SKM-1 (cell line): ENCODE data around the gene IQCH.

Source experiments
- DNase-seq: peaks from one replicate; lab custom pipeline; 2025; ENCODE audit not compliant: unreplicated experiment; lab: John Stamatoyannopoulos, UW

IQCH gene

GRCh38 chr15:67296684-67297083, 42.1 kb downstream of the IQCH start:
- no peak for DNase-seq

GRCh38 chr15:67300266-67301025, 45.9 kb downstream of the IQCH start:
- DNase-seq = no peak

GRCh38 chr15:67303490-67304363, 49.1 kb downstream of the IQCH start:
- no peak for DNase-seq

- no peak for DNase-seq
Measured at GRCh38 chr15:67304778-67305177, 50.2 kb downstream of the IQCH start.

DNA sequence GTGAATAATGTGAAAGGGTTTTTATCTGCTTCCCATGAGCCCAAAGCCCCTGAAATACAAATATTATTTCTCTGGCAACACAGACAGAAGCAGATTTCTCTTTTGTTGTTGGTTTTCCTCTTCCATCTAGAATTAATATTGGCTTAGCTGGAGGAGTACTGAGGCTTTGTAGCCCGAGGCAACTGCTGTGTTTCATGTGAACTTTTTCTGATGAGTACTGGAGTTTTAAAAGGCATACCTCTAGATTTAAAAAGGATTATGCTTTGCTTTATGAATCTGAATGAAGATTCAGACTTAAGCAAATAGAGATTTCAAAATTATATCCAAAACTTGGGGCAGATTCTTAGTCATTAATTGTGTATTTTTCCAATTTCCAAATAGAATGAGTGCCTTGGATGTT, 50.9 kb downstream of the IQCH start:
- DNase-seq = no peak

DNA sequence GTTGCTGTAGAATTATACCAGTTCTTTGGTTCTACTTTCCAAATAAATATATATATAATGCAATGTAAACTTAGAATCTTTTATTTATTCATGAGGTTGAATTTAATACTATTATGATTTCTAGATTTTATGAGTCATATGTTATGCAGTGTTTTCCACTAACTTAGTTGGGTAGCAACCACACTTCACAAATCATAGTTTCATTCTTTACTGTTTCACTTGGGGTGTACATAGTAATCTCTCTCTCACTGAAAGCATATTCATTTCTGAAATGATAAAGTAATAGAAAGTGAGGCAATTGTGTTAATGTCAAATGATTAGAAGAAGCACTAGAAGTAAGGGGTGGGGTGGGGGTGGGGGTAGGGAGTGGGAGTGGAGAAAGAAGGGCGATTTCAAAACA, 52.6 kb downstream of the IQCH start:
- DNase-seq = no peak

DNA sequence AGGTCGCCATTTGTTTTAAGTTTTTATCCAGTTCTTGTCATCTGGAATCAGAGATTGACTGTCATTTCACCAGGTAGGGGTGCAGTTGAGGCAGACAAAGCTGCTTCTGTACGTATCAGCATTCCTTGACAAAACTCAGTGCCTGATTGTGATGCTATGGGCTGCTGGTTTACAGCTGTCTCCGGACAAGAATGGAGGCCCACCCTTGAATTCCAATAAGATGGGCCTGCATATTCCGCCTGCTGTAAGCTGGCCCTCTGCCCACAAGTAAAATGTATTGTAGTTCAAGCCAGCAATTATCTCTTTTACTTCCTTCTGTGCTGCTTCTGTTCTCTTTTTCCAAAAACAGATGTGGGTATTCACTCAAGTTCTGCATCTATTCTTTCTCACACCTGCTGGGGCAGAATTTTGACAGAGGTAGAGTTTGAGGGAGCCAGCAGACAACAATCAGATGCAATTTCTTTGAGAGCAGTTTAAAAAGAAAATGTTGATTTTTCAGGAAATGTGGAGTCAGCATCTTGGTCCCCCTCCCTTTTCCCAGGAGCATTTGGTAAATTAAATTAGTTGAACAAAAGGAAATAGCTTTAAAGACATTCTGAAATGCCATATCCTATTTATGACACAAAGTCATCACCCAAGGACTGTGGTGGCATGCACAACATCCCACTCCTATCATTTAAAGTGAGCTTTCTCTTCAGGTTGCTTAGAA, 53.5 kb downstream of the IQCH start:
- no peak for DNase-seq

GRCh38 chr15:67311731-67312130, 57.1 kb downstream of the IQCH start:
- no peak for DNase-seq

- DNase-seq = no peak
Measured at GRCh38 chr15:67319961-67320360, 65.4 kb downstream of the IQCH start.

GRCh38 chr15:67321352-67321751, 66.8 kb downstream of the IQCH start:
- no peak for DNase-seq

DNA sequence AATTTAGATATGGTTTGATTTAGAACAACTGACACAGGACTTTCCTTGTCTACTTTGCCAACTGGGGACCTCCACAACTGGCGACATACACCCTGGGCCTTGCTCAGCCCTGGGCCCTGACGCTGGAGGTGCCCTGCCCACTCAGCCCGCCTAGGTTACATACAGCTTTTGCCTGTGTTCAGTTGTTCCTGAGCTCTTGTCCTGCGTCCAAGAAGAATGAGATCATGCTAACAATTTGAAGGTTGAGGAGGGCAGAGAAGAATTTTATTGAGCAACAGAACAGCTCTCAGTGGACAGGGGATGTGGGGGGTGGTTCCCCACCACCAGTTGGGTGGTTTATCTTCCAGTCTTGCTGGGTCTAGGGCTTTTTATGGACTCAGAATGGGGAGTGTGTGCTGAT, 67.9 kb downstream of the IQCH start:
- no peak for DNase-seq

DNA sequence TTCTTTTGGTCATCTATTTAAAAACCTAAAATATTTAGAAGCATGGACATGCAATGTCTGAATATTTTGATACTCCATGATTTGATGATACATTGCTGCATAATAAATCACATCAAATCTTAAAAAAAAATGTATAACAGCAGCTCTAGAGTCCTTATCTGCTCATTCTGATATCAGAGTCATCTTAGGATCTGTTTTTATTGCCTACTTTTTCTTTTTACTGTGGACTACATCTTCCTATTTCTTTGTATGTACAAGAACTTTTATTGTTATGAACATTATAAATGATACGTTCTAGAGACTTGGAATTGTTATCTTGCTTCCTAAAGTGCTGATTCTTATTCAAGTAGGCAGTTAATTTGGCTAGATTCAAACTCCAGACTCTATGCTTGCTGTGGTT, 72.7 kb downstream of the IQCH start:
- no peak for DNase-seq

- DNase-seq = no peak
Measured at GRCh38 chr15:67327737-67328136, 73.2 kb downstream of the IQCH start.

DNA sequence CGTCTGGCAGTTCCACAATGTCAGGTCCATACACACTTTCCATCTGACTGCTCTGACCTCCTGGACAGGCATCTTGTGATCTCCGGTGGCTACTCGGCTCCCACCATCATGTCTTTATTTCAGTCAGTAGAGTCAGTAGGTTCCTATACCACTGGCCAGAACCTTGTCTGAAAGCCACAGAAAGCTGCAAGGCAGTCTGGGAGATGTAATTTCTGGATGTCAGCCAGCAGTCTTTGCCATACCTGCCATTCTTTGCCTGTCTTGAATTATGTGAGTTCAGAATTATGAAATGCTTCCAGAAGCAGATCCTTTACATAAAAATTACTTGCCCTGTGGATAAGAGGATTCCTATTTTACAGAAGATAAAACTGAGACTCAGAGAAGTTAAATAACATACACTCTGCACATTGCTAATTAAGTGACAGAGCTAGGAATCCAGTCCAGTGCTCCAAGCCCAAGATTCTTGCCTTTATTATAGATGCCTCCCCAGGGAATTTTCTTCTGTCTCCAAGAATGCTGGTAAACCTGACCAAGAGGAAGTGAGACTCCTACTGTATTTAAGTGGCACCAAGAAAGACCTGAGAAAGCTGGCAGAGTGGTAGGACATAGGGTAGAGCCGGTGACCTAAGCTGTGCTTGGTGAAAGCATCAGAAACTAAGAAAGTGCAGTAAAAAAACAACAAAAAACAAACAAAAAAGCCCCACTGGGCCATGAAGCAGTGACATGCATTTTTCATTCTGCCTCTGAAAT, 75.6 kb downstream of the IQCH start:
- DNase-seq = no peak

DNA sequence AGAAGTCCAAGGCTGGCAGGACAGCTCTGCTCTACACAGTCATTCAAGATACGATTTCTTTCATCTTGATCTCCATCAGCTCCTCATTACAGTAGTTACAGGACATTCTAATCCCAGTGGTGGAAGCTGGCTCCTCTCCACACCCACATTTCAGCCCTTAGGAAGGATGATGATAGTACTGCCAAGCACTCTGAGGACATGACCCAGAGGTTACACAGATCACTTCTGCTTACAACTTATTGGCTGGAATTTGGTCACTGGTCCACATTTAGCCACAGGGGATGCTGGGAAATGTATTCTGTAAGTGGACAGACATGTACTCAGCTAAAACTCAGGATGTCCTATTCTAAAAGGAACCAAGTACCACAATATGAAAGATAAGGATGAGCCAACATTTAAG, 77.1 kb downstream of the IQCH start:
- no peak for DNase-seq

- no peak for DNase-seq
Measured at GRCh38 chr15:67335026-67335425, 80.4 kb downstream of the IQCH start.

GRCh38 chr15:67335534-67336222, 81.1 kb downstream of the IQCH start:
- no peak for DNase-seq

- no peak for DNase-seq
Measured at GRCh38 chr15:67340630-67341029, 86.0 kb downstream of the IQCH start.

GRCh38 chr15:67341539-67341938, 87.0 kb downstream of the IQCH start:
- DNase-seq = no peak

GRCh38 chr15:67343206-67343605, 88.6 kb downstream of the IQCH start:
- DNase-seq = no peak
